Measurements from ENCODE around the gene STAT6. TPM values are rescaled to one million over a fixed set of nuclear protein-coding genes. Genes with fewer than 3 reads are reported as not detected.
A peak's percentile ranks its signal among the peaks of the same experiment; 100 is the strongest.

The STAT6 gene
- total RNA-seq, 1 donor from 2014 or later = 31.8 TPM

- Histone ChIP-seq H3K9me3 (ENCODE audit: control insufficient read depth in 3 of 3, low read length in 3 of 3) (no peaks in the 10 kb centered on the region), H3K4me1 (ENCODE audit: control insufficient read depth in 3 of 3, insufficient read depth in 3 of 3, low read length in 3 of 3) (peaks cover 42 to 67% (median 45%) of the 10 kb centered on the region in 3 donors), H3K36me3 (ENCODE audit: control insufficient read depth in 3 of 3, insufficient read depth in 3 of 3, low read length in 3 of 3) (peaks cover 13 to 24% (median 19%) of the 10 kb centered on the region in 3 donors), H3K4me3 (ENCODE audit: low read length in 3 of 3) (no peak overlapping the region), H3K27me3 (ENCODE audit: control insufficient read depth in 3 of 3, insufficient read depth in 3 of 3, low read length in 3 of 3) (peaks cover 0 to under 1% (median 0%) of the 10 kb centered on the region in 3 donors), H3K9ac (ENCODE audit: low read depth in 1 of 3, low read length in 3 of 3) (no peak overlapping the region), H3K27ac (ENCODE audit: low read depth, low read length) (no peak overlapping the region)
Measured at GRCh38 chr12:57154076-57154475, 42.9 kb upstream of the STAT6 start.

DNA sequence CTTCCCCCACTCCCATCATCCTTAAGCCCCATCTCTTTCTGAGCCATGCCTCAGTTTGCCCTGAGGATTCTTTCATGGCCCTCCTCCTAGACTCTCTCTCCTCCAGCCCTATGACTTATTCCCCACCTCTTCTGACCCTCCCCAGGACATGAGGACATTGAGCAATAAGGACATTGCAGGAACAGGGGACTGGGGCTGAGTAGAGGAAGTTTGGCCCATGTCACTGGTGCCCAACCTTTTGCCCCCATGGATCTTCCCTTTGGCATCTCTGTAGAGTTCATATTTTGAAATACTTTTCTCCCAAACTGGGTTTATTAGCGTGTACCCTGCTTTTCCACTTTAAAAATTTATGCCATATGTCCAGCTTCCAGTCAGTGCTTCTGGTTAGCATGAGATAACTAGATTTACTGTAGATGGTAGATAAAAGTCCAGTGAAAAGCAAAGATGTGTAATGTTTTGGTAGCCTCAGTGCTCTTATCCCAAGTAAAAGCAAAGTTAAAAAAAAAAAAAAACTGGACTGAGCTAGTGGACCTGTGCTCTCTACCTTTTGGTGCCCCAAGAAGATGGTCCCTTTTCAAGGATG lies 42.3 kb upstream of the STAT6 start:
- Histone ChIP-seq H3K9me3 (ENCODE audit: control insufficient read depth in 3 of 3, low read length in 3 of 3) (no peaks in the 10 kb centered on the region), H3K9ac (ENCODE audit: low read depth in 1 of 3, low read length in 3 of 3) (no peak overlapping the region), H3K27ac (ENCODE audit: low read depth, low read length) (peak overlapping the region; percentile 62), H3K4me3 (ENCODE audit: low read length in 3 of 3) (no peak overlapping the region), H3K4me1 (ENCODE audit: control insufficient read depth in 3 of 3, insufficient read depth in 3 of 3, low read length in 3 of 3) (peaks cover 43 to 65% (median 48%) of the 10 kb centered on the region in 3 donors), H3K27me3 (ENCODE audit: control insufficient read depth in 3 of 3, insufficient read depth in 3 of 3, low read length in 3 of 3) (peaks cover 0 to 2% (median 0%) of the 10 kb centered on the region in 3 donors), H3K36me3 (ENCODE audit: control insufficient read depth in 3 of 3, insufficient read depth in 3 of 3, low read length in 3 of 3) (peaks cover 11 to 21% (median 19%) of the 10 kb centered on the region in 3 donors)

- Histone ChIP-seq H3K36me3 (ENCODE audit: control insufficient read depth in 3 of 3, insufficient read depth in 3 of 3, low read length in 3 of 3) (peaks cover 11 to 20% (median 19%) of the 10 kb centered on the region in 3 donors), H3K9ac (ENCODE audit: low read depth in 1 of 3, low read length in 3 of 3) (no peak overlapping the region), H3K27me3 (ENCODE audit: control insufficient read depth in 3 of 3, insufficient read depth in 3 of 3, low read length in 3 of 3) (peaks cover 0 to 2% (median 0%) of the 10 kb centered on the region in 3 donors), H3K9me3 (ENCODE audit: control insufficient read depth in 3 of 3, low read length in 3 of 3) (no peaks in the 10 kb centered on the region), H3K4me1 (ENCODE audit: control insufficient read depth in 3 of 3, insufficient read depth in 3 of 3, low read length in 3 of 3) (peaks cover 46 to 64% (median 49%) of the 10 kb centered on the region in 3 donors), H3K27ac (ENCODE audit: low read depth, low read length) (peak overlapping the region; percentile 62), H3K4me3 (ENCODE audit: low read length in 3 of 3) (peak overlapping the region in 1 of 3 donors; percentile 16)
Measured at GRCh38 chr12:57152639-57153038, 41.5 kb upstream of the STAT6 start.

- Histone ChIP-seq H3K27me3 (ENCODE audit: control insufficient read depth in 3 of 3, insufficient read depth in 3 of 3, low read length in 3 of 3) (peaks cover 0 to 2% (median 0%) of the 10 kb centered on the region in 3 donors), H3K4me3 (ENCODE audit: low read length in 3 of 3) (peak overlapping the region in 1 of 3 donors; percentile 20), H3K4me1 (ENCODE audit: control insufficient read depth in 3 of 3, insufficient read depth in 3 of 3, low read length in 3 of 3) (peaks cover 52 to 66% (median 56%) of the 10 kb centered on the region in 3 donors), H3K9me3 (ENCODE audit: control insufficient read depth in 3 of 3, low read length in 3 of 3) (no peaks in the 10 kb centered on the region), H3K9ac (ENCODE audit: low read depth in 1 of 3, low read length in 3 of 3) (peak overlapping the region in 1 of 3 donors; percentile 54), H3K27ac (ENCODE audit: low read depth, low read length) (peak overlapping the region; percentile 62), H3K36me3 (ENCODE audit: control insufficient read depth in 3 of 3, insufficient read depth in 3 of 3, low read length in 3 of 3) (peaks cover 11 to 20% (median 19%) of the 10 kb centered on the region in 3 donors)
Measured at GRCh38 chr12:57151741-57152630, 40.8 kb upstream of the STAT6 start.

DNA sequence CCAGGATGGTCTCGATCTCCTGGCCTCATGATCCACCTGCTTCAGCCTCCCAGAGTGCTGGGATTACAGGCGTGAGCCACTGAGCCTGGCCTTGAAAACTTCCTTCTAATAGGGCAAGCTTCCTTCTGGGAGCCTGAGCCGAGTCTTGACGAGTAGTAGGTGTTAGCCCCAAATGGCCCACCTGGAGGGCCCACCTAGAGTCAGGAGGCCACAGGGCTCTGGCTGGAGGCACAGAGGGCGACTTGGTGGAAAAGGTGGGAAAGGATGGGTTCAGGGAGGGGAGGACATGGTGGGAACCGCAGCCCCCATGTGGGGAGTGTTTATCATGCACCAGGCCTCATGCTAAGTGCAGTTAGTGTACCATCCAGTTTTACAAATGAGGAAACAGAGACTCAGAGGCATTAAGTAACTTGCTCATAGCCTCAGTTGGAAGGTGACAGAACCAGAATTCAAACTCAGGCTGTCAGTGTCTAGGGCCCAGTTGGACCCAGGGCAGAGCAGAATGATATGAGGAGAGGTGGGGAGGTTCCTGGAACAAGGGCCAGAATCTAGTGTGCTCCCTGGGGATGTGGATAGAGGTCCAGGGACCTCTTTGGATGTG lies 39.3 kb upstream of the STAT6 start:
- Histone ChIP-seq H3K4me1 (ENCODE audit: control insufficient read depth in 3 of 3, insufficient read depth in 3 of 3, low read length in 3 of 3) (peaks cover 65 to 81% (median 67%) of the 10 kb centered on the region in 3 donors), H3K9ac (ENCODE audit: low read depth in 1 of 3, low read length in 3 of 3) (no peak overlapping the region), H3K27me3 (ENCODE audit: control insufficient read depth in 3 of 3, insufficient read depth in 3 of 3, low read length in 3 of 3) (peaks cover 0 to 2% (median 0%) of the 10 kb centered on the region in 3 donors), H3K27ac (ENCODE audit: low read depth, low read length) (peak overlapping the region; percentile 44), H3K36me3 (ENCODE audit: control insufficient read depth in 3 of 3, insufficient read depth in 3 of 3, low read length in 3 of 3) (peaks cover 12 to 16% (median 15%) of the 10 kb centered on the region in 3 donors), H3K9me3 (ENCODE audit: control insufficient read depth in 3 of 3, low read length in 3 of 3) (no peaks in the 10 kb centered on the region), H3K4me3 (ENCODE audit: low read length in 3 of 3) (no peak overlapping the region)

GRCh38 chr12:57149245-57149900 lies 38.2 kb upstream of the STAT6 start:
- Histone ChIP-seq H3K27me3 (ENCODE audit: control insufficient read depth in 3 of 3, insufficient read depth in 3 of 3, low read length in 3 of 3) (peaks cover 0 to 2% (median 0%) of the 10 kb centered on the region in 3 donors), H3K36me3 (ENCODE audit: control insufficient read depth in 3 of 3, insufficient read depth in 3 of 3, low read length in 3 of 3) (peaks cover 16% of the 10 kb centered on the region in 3 donors), H3K27ac (ENCODE audit: low read depth, low read length) (peak overlapping the region; percentile 84), H3K9me3 (ENCODE audit: control insufficient read depth in 3 of 3, low read length in 3 of 3) (no peaks in the 10 kb centered on the region), H3K4me1 (ENCODE audit: control insufficient read depth in 3 of 3, insufficient read depth in 3 of 3, low read length in 3 of 3) (peaks cover 70 to 81% (median 74%) of the 10 kb centered on the region in 3 donors), H3K4me3 (ENCODE audit: low read length in 3 of 3) (peak overlapping the region in 2 of 3 donors; percentile 22 to 34), H3K9ac (ENCODE audit: low read depth in 1 of 3, low read length in 3 of 3) (peak overlapping the region in 1 of 3 donors; percentile 45)

DNA sequence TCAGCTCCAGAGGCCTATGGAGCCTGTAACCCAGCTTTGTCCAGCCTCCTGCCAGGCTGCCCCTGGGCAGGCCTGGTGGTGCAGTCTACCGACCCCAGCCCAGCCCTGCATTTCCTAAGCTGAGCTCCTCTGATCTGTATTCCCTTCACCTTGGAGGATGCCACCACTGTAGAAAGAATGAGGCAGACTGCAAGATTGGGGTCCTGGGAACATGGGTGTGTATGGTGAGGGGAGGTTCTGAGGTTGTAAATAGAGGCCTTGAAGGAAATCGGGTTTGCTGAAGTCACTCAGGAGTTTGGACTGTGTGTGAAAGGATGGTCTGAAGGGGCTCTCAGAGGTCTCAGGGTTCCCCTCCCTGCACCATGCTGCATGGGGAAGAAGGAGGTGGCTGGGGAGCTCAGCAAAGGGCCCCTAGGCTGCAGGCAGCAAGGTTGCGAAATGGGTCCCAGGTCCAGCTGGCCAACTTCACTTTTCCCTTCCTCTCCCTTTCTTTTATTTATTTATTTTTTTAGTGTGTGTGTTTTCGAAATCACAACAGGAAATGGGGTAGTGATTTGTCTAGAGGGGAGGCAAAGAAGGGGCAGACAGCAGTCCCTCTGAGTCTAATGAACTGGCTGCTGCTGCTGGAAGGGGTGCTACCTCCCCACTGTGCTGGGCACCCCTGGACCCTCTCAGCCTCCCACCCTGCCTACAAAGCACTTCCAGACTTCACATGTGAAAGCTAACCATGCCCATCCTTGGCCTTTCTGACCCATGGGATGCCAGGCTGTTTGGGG lies 37.5 kb upstream of the STAT6 start:
- H3K4me1 ChIP-seq (ENCODE audit: control insufficient read depth in 3 of 3, insufficient read depth in 3 of 3, low read length in 3 of 3) = peaks cover 66 to 77% (median 74%) of the 10 kb centered on the region in 3 donors
- H3K4me3 ChIP-seq (ENCODE audit: low read length in 3 of 3) = peak overlapping the region in 1 of 3 donors; percentile 22
- no peaks in the 10 kb centered on the region for H3K9me3 ChIP-seq (ENCODE audit: control insufficient read depth in 3 of 3, low read length in 3 of 3)
- peaks cover 0 to 2% (median 0%) of the 10 kb centered on the region in 3 donors for H3K27me3 ChIP-seq (ENCODE audit: control insufficient read depth in 3 of 3, insufficient read depth in 3 of 3, low read length in 3 of 3)
- peak overlapping the region in 1 of 3 donors; percentile 45 for H3K9ac ChIP-seq (ENCODE audit: low read depth in 1 of 3, low read length in 3 of 3)
- peak overlapping the region; percentile 84 for H3K27ac ChIP-seq (ENCODE audit: low read depth, low read length)
- H3K36me3 ChIP-seq (ENCODE audit: control insufficient read depth in 3 of 3, insufficient read depth in 3 of 3, low read length in 3 of 3) = peaks cover 12 to 14% (median 13%) of the 10 kb centered on the region in 3 donors

- Histone ChIP-seq H3K27ac (ENCODE audit: low read depth, low read length) (peak within 1 kb of the TSS; percentile 44), H3K27me3 (ENCODE audit: control insufficient read depth in 3 of 3, insufficient read depth in 3 of 3, low read length in 3 of 3) (peaks cover 0 to 2% (median 0%) of the 10 kb centered on the region in 3 donors), H3K36me3 (ENCODE audit: control insufficient read depth in 3 of 3, insufficient read depth in 3 of 3, low read length in 3 of 3) (peaks cover 13 to 19% (median 16%) of the 10 kb centered on the region in 3 donors), H3K4me3 (ENCODE audit: low read length in 3 of 3) (no peak within 1 kb of the TSS), H3K4me1 (ENCODE audit: control insufficient read depth in 3 of 3, insufficient read depth in 3 of 3, low read length in 3 of 3) (peaks cover 61 to 74% (median 71%) of the 10 kb centered on the region in 3 donors), H3K9me3 (ENCODE audit: control insufficient read depth in 3 of 3, low read length in 3 of 3) (no peaks in the 10 kb centered on the region), H3K9ac (ENCODE audit: low read depth in 1 of 3, low read length in 3 of 3) (no peak within 1 kb of the TSS)
Measured at GRCh38 chr12:57146961-57147944, 36.1 kb upstream of the STAT6 start, which contains the start of gene LRP1-AS. Gene LRP1-AS, minus strand, starts transcription at chr12:57147619.
